HEK293T (cell line): ENCODE results near the gene CSNK1G1.

Experiments used
- CTCF ChIA-PET: fragments of 350-600 bp; formaldehyde crosslinking; extraction: SDS; loops from one replicate; lab custom pipeline; 2021; ENCODE audit warnings: antibody characterized with exemption, inconsistent platforms; lab: Yijun Ruan, JAX
- POLR2A ChIA-PET: fragments of 350-600 bp; formaldehyde crosslinking; extraction: SDS; loops from one replicate; lab custom pipeline; 2020; ENCODE audit warnings: antibody characterized with exemption, inconsistent platforms; lab: Yijun Ruan, JAX
- DNase-seq: peaks from one replicate; pipeline ENCODE4 v3.0.0; 2012; ENCODE audit warnings: mixed read lengths; ENCODE audit errors: extremely low spot score
- ARNT ChIP-seq: fragments of 450-650 bp; IDR thresholded peaks from 2 replicates; pipeline ENCODE4 v1.6.1; 2017; ENCODE audit warnings: mild to moderate bottlenecking
- BHLHE40 ChIP-seq: fragments of 450-650 bp; IDR thresholded peaks from 2 replicates; pipeline ENCODE4 v1.6.1; 2016; ENCODE audit warnings: mild to moderate bottlenecking, moderate library complexity, borderline replicate concordance
- CTBP1 ChIP-seq: fragments of 450-650 bp; IDR thresholded peaks from 2 replicates; pipeline ENCODE4 v1.6.1; 2016; ENCODE audit warnings: borderline replicate concordance
- ELF4 ChIP-seq: fragments of 450-650 bp; IDR thresholded peaks from 2 replicates; pipeline ENCODE4 v1.6.1; 2017; ENCODE audit warnings: antibody characterized with exemption
- FOXA1 ChIP-seq: fragments of 450-650 bp; IDR thresholded peaks from 2 replicates; pipeline ENCODE4 v1.6.1; 2016; ENCODE audit warnings: mild to moderate bottlenecking
- FOXK2 ChIP-seq: fragments of 450-650 bp; IDR thresholded peaks from 2 replicates; pipeline ENCODE4 v1.6.1; 2016; ENCODE audit warnings: mild to moderate bottlenecking
- FOXM1 ChIP-seq: fragments of 450-650 bp; IDR thresholded peaks from 2 replicates; pipeline ENCODE4 v1.6.1; 2017; ENCODE audit warnings: mild to moderate bottlenecking, borderline replicate concordance
- HDGF ChIP-seq: fragments of 450-650 bp; IDR thresholded peaks from 2 replicates; pipeline ENCODE4 v1.6.1; 2017; ENCODE audit warnings: antibody characterized with exemption, borderline replicate concordance
- L3MBTL2 ChIP-seq: fragments of 450-650 bp; conservative IDR thresholded peaks from 2 replicates; pipeline ENCODE4 v1.6.1; 2016; ENCODE audit warnings: mild to moderate bottlenecking
- LEF1 ChIP-seq: fragments of 450-650 bp; IDR thresholded peaks from 2 replicates; pipeline ENCODE4 v1.6.1; 2017; ENCODE audit warnings: mild to moderate bottlenecking, borderline replicate concordance
- NFRKB ChIP-seq: fragments of 450-650 bp; IDR thresholded peaks from 2 replicates; pipeline ENCODE4 v1.6.1; 2016; ENCODE audit warnings: mild to moderate bottlenecking, moderate library complexity
- SP1 ChIP-seq: fragments of 450-650 bp; IDR thresholded peaks from 2 replicates; pipeline ENCODE4 v1.6.1; 2017
- SUZ12 ChIP-seq: fragments of 450-650 bp; IDR thresholded peaks from 2 replicates; pipeline ENCODE4 v1.6.1; 2016; ENCODE audit warnings: mild to moderate bottlenecking
- TARDBP ChIP-seq: fragments of 450-650 bp; IDR thresholded peaks from 2 replicates; pipeline ENCODE4 v1.6.1; 2016
- ZNF384 ChIP-seq: fragments of 450-650 bp; IDR thresholded peaks from 2 replicates; pipeline ENCODE4 v1.6.1; 2016
- TF ChIP-seq, protein P1 (sequence below): fragments of 450-650 bp; IDR thresholded peaks from 2 replicates; pipeline ENCODE4 v1.6.1; 2016

The CSNK1G1 gene

DNA sequence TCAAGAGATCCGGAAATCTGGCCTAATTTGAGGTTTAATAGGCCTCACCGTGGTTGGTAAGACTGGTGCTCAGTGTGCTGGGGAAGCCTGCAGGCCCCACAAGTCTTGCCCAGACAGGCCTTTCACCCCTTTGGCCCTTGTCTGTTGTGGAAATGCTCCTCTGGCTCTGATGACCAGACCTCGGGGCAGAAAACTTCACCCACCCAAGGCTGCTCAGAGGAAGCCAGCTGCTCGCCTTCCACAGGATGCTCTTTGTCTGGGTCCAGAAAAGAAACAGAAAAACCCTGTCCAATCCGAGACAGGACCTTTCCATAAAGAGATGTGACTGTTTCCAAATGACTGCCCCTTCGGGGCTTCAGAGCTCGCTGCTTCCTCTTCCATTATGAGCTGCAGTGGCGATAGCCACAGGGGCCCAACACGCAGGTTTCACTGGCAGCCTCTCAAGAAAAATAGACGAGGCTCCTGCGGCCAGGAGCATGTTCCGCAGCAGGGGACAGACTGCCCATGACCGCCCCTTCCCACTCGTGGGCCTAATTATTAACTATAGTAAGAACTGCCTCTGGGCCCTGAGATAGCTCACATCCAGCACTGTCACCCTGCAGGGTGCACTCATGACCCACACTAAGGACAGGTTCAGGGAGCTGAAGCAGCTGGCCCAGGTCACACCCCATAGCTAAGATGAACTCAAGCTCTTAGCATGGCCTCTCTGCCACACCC is 211.2 kb downstream of the CSNK1G1 start:
- DNase-seq = no peak
- ChIA-PET CTCF (interaction anchor here (0.6 kb wide), 1 partner anchor 1864 kb away, joined by 5 read pairs; no protein-coding TSS in a partner anchor), POLR2A (interaction anchor here (1.0 kb wide), 1 partner anchor 18 kb away, joined by 4 read pairs; the partner anchor contains the start of gene PPIB)
- TF ChIP-seq ZNF384 (no peak), BHLHE40 (no peak), L3MBTL2 (no peak)
- TF ChIP-seq, protein P1, sequence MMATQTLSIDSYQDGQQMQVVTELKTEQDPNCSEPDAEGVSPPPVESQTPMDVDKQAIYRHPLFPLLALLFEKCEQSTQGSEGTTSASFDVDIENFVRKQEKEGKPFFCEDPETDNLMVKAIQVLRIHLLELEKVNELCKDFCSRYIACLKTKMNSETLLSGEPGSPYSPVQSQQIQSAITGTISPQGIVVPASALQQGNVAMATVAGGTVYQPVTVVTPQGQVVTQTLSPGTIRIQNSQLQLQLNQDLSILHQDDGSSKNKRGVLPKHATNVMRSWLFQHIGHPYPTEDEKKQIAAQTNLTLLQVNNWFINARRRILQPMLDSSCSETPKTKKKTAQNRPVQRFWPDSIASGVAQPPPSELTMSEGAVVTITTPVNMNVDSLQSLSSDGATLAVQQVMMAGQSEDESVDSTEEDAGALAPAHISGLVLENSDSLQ = no peak

DNA sequence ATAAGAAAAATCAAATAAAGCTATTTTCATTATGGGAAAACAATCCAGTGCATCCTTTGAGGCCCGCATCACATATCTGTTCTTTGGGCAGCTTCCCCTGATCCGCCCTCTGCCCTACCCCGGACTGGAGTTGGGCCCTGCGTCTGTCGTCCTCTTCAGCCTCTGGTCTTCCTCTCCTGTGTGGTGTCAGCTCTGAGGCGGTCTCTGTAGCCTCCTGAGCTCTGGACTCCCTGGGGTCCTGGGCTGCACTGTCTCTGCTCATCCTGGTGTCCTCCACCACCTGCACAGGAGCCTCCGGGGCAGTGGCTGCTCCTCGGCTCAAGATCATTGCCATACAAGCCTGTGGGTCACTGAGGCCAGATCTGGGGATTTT is 211.8 kb downstream of the CSNK1G1 start:
- DNase-seq = no peak
- POLR2A ChIA-PET = no interaction called here
- TF ChIP-seq BHLHE40 = no peak
- TF ChIP-seq SUZ12 = no peak
- no peak for TF ChIP-seq ZNF384
- TF ChIP-seq TARDBP = no peak
- TF ChIP-seq LEF1 = no peak
- no peak for TF ChIP-seq NFRKB
- no peak for TF ChIP-seq L3MBTL2
- TF ChIP-seq HDGF = no peak
- no peak for TF ChIP-seq ARNT
- TF ChIP-seq CTBP1 = no peak
- no peak for TF ChIP-seq ELF4
- TF ChIP-seq SP1 = no peak
- no peak for TF ChIP-seq FOXK2
- TF ChIP-seq, protein P1 = no peak
- no peak for TF ChIP-seq FOXA1
- no peak for TF ChIP-seq FOXM1
- CTCF ChIA-PET = interaction anchor here (0.6 kb wide), 1 partner anchor 1864 kb away, joined by 5 read pairs; no protein-coding TSS in a partner anchor

DNA sequence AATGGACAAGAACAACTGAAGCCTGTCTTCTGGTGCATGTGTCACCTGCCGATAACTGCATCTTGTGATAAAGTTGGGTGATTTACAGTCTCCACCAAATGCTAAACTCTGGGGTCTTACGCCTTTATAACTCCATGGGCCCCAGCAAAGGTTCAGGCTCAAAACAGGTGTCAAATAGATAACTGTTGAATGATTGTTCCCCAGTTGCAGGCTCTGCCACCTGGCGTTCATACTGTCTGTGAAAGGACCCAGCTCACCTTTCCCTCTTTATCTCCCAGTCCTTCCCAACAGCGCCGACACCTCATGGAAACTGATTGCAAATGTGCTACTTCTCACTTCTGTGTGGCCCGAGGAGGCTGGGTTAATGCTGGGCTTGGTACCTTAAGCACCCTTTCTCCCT is 212.7 kb downstream of the CSNK1G1 start:
- TF ChIP-seq FOXK2 (no peak), ZNF384 (no peak), L3MBTL2 (no peak), NFRKB (no peak)
- DNase-seq = no peak
- POLR2A ChIA-PET = no interaction called here
- CTCF ChIA-PET = no interaction called here

DNA sequence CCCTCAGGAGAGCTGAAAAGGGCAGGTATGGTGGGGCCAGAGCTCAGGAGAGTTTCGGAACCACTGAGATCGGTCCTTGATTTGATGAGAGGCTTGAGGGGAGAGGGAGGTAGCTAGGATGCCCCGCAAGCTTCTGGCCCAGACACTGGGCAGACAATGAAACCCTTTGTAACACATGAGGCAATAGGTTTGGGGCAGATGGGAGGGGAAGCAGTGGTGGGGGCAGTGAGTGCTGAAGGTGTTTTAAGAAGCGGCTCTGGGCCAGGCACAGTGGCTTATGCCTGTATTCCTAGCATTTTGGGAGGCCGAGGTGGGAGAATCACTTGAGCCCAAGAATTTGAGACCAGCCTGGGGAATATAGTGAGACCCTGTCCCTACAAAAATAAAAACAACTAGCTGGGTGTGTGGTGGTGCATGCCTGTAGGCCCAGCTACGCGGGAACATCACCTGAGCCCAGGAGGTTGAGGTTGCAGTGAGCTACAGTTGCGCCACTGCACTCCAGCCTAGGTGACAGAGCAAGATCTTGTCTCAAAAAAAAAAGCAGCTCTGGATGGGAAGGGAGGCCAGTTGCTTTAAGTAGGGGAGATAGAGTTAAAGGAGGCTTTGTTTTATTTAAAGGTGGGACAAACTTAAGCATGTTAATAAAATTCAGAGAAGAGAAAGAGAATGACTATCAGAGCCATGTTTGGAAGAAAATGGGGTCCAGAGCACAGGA is 214.0 kb downstream of the CSNK1G1 start:
- TF ChIP-seq FOXA1 (no peak), SUZ12 (no peak), SP1 (no peak), HDGF (no peak), ELF4 (no peak)
- POLR2A ChIA-PET = no interaction called here
- CTCF ChIA-PET = interaction anchor here (0.5 to 0.6 kb wide), 2 partner anchors 19 to 216 kb away, joined by 4 to 9 read pairs; no protein-coding TSS in a partner anchor

DNA sequence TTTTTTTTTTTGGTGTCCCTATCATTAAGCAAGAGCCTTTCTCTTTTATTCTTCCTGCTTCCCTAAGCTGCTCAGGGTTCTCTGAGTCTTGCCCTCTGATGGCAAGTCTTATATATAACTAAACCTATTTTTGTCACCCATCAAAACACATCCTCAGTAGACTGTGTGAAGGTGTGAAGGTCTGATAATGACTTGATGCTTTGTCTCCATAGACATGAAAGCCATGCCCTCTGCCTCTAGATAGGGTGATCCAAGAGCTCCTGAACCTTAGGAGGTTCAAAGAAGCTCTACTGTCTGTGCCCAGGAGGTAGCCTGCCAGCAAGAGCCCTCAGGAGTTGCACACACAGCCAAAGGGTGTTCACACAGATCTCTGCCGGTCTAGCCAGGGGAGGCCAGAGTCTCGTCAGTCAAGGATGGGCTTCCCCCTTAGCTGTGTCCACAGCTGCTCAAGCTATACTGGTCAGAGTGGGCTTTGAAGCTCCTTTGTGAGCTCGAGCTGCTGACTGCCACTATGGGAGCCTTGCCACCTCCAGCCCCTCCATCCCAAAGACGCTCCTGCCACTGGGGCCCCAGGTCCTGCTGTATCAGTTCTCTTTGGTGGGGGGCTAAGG is 217.5 kb downstream of the CSNK1G1 start:
- no peak for DNase-seq
- ChIA-PET CTCF (no interaction called here), POLR2A (no interaction called here)
- TF ChIP-seq SUZ12 = no peak
- no peak for TF ChIP-seq FOXM1
- TF ChIP-seq NFRKB = no peak
- TF ChIP-seq BHLHE40 = no peak
- TF ChIP-seq L3MBTL2 = no peak
- no peak for TF ChIP-seq FOXK2
- TF ChIP-seq HDGF = no peak
- no peak for TF ChIP-seq ARNT
- TF ChIP-seq SP1 = no peak
- no peak for TF ChIP-seq LEF1
- no peak for TF ChIP-seq CTBP1
- no peak for TF ChIP-seq TARDBP
- no peak for TF ChIP-seq ZNF384
- no peak for TF ChIP-seq ELF4
- no peak for TF ChIP-seq FOXA1
- TF ChIP-seq, protein P1 = no peak

More for the DNA sequence above, 214.0 kb downstream of the CSNK1G1 start:
- no peak for DNase-seq

DNA sequence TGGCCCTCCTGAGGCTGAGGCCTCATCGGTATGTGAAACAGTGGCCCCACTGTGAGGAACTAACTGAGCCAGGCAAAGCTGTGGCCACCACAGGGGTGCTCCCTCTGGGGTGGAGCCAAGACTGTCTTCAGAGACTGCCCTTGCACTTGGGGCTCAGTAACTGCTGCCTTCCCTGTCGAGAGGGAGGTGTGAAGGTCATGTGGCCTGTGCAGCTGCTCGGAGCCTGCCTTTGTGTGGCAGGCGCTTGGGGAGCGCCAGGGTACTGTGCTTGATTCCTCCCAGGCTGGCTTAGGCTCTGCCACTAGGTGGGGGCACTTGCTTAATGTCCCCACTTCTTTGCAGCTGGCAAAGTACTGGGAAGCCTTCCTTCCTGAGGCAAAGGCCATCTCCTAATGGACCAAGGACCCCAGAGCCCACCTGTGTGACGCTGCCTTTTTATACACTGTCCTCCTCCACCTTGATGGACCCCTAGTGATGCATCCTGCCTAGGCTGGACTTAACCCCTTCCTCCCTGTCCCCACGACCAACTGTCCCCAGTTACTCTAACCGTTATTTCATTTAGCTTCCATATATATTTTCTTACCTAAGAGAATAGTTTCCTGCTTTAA is 218.6 kb downstream of the CSNK1G1 start:
- ChIA-PET POLR2A (no interaction called here), CTCF (no interaction called here)
- TF ChIP-seq TARDBP (no peak), FOXM1 (no peak), ARNT (no peak), L3MBTL2 (no peak), FOXA1 (no peak), SP1 (no peak), HDGF (no peak), CTBP1 (no peak), BHLHE40 (no peak), SUZ12 (no peak), ZNF384 (no peak), ELF4 (no peak), NFRKB (no peak), LEF1 (no peak), FOXK2 (no peak)
- TF ChIP-seq, protein P1 = no peak
- DNase-seq = no peak
